Pancreas (tissue), 10 donors: ENCODE measurements around the gene SACM1L. TPM values are rescaled to one million over a fixed set of nuclear protein-coding genes. Genes with fewer than 3 reads are reported as not detected.

Experiments used
- ATAC-seq, 4 donors: fragments of 200-7000 bp; cut with Tn5 transposase; one replicate each; pipeline versions ENCODE4 v1.8.0 to v1.9.1; 2020; ENCODE audit warnings: mild to moderate bottlenecking in 4 of 4, moderate library complexity in 4 of 4
- DNase-seq, 6 donors: peaks; one replicate each; pipeline ENCODE4 v3.0.0-alpha.2; 2020
- FAIRE-seq: peaks from 2 replicates; lab custom pipeline; 2012; peaks lifted over from hg19 to GRCh38; lab: Jason Lieb, UNC
- H3K27ac ChIP-seq, 4 donors: fragments of 200-600 bp; sonication (generic); 1 replicate in 3 of 4; 2 replicates in 1 of 4; pipeline versions ENCODE4 v1.5.0 to v1.8.0; 2020
- H3K27me3 ChIP-seq, 4 donors: fragments of 200-600 bp; one replicate each; pipeline ENCODE4 v1.8.0; 2021
- H3K36me3 ChIP-seq, 3 donors: fragments of 200-600 bp; sonication (generic) in 1 of 3; one replicate each; pipeline versions ENCODE4 v1.5.0 to v1.8.0; 2020 to 2021
- H3K4me1 ChIP-seq, 3 donors: fragments of 200-600 bp; one replicate each; pipeline ENCODE4 v1.8.0; 2021
- H3K4me3 ChIP-seq, 4 donors: fragments of 200-600 bp; sonication (generic) in 2 of 4; one replicate each; pipeline versions ENCODE4 v1.5.0 to v1.8.0; 2020 to 2021
- H3K9me3 ChIP-seq, 4 donors: fragments of 200-600 bp; one replicate each; pipeline ENCODE4 v1.8.0; 2021
- WGBS, 2 donors: extraction: QIAGEN DNeasy Blood & Tissue Kit; methylation state at CpG; one replicate each; pipeline ENCODE4 v1.1.7; 2013; 5-methylcytosine and 5-hydroxymethylcytosine counted together
- intact Hi-C, 3 donors: fragments of 100-400 bp; cut with DNase I; formaldehyde crosslinking; loops; one replicate each; pipeline versions ENCODE4 v1.11.1 to v1.14.2; 2022
- polyA plus RNA-seq, 2 donors: library from polyadenylated mRNA; stranded (reverse); fragments of 200-250 nt; gene quantifications; one replicate each; pipeline ENCODE4 v1.2.3, GENCODE V29; 2013
- total RNA-seq, 6 donors: library from RNA; stranded (reverse); fragmentation: NEBNext Ultra II Directional in 4 of 6; extraction: Animal tissue kit (Norgen Biotek cat#: 25700) in 4 of 6; gene quantifications; one replicate each; pipeline versions ENCODE4 v1.2.1 to v1.2.4, GENCODE V29; 2021 to 2023
- TF ChIP-seq, protein P1 (sequence below), 4 donors: fragments of 200-600 bp; sonication (generic) in 3 of 4; IDR thresholded peaks; one replicate each; pipeline versions ENCODE4 v1.5.0 to v1.8.0; 2021; ENCODE audit warnings: antibody characterized with exemption in 4 of 4
- donor health status: healthy with polysubstance abuse.
- donor health status: DM: no; HTN: no; CAD: no; lungs with moderate emphysema.
- donor health status: DM: no; HTN: no; CAD: no.
- donor health status: control.
- donor health status: control.
- donor health status: Bipolar disorder and iron deficiency.
- donor health status: DM: yes; HTN: yes; CAD: no.
- donor health status: DM: no; HTN: no; CAD: no.
- donor health status: DM: no; HTN: no; CAD: no.
- donor health status: DM: yes; HTN: yes; CAD: no.

Gene SACM1L
- total and polyA plus RNA-seq, 8 donors: 15.4 to 29.8 (median 18.7) TPM

GRCh38 chr3:45779746-45780735 is 90.8 kb downstream of the SACM1L start:
- Histone ChIP-seq H3K27me3 (no peaks in the 10 kb centered on the region), H3K27ac (no peak overlapping the region), H3K9me3 (no peaks in the 10 kb centered on the region), H3K36me3 (no peaks in the 10 kb centered on the region), H3K4me3 (no peak overlapping the region), H3K4me1 (no peaks in the 10 kb centered on the region)
- DNase-seq: no peak
- WGBS, 2 donors: 87 to 88% methylated on average over 35 of the region's 35 CpGs
- no peak for ATAC-seq
- intact Hi-C loops: no loop called here
- no peak for FAIRE-seq
- TF ChIP-seq, protein P1, sequence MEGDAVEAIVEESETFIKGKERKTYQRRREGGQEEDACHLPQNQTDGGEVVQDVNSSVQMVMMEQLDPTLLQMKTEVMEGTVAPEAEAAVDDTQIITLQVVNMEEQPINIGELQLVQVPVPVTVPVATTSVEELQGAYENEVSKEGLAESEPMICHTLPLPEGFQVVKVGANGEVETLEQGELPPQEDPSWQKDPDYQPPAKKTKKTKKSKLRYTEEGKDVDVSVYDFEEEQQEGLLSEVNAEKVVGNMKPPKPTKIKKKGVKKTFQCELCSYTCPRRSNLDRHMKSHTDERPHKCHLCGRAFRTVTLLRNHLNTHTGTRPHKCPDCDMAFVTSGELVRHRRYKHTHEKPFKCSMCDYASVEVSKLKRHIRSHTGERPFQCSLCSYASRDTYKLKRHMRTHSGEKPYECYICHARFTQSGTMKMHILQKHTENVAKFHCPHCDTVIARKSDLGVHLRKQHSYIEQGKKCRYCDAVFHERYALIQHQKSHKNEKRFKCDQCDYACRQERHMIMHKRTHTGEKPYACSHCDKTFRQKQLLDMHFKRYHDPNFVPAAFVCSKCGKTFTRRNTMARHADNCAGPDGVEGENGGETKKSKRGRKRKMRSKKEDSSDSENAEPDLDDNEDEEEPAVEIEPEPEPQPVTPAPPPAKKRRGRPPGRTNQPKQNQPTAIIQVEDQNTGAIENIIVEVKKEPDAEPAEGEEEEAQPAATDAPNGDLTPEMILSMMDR (IDR thresholded peaks at IDR 0.05): no peak

DNA sequence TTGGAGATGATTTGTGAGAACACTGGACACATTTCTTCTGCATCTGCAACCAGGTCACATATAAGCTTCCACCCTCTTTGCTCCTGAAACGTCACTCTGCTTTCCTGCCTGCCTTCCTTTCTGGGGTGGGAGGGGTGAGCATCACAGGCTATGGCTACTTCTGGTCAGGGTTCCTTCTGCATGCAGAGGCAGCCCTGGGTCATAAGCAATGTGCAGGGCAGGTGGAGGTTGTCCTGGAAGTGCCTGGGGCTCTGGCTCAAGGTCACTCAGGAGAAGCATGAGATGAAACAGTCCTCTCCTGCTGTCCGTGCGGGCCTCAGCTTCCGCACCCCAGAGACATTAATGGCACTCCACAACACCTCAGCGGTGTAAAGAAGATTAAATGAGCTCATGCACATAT is 92.1 kb downstream of the SACM1L start:
- Histone ChIP-seq H3K27me3 (no peaks in the 10 kb centered on the region), H3K4me3 (no peak overlapping the region), H3K27ac (no peak overlapping the region), H3K36me3 (no peaks in the 10 kb centered on the region), H3K9me3 (no peaks in the 10 kb centered on the region), H3K4me1 (no peaks in the 10 kb centered on the region)
- DNase-seq: no peak
- ATAC-seq: no peak
- intact Hi-C loops: no loop called here
- 77 to 78% methylated on average over 5 of the region's 5 CpGs for WGBS, 2 donors
- no peak for FAIRE-seq
- TF ChIP-seq, protein P1 (IDR thresholded peaks at IDR 0.05): no peak

- intact Hi-C loops: no loop called here
- no peak for FAIRE-seq
- no peak for DNase-seq
- H3K27me3 ChIP-seq: no peaks in the 10 kb centered on the region
- ATAC-seq: no peak
- no peak overlapping the region for H3K4me3 ChIP-seq
- 86 to 89% methylated on average over 12 of the region's 12 CpGs for WGBS, 2 donors
- TF ChIP-seq, protein P1 (IDR thresholded peaks at IDR 0.05): no peak
- no peaks in the 10 kb centered on the region for H3K36me3 ChIP-seq
- no peaks in the 10 kb centered on the region for H3K9me3 ChIP-seq
- H3K4me1 ChIP-seq: no peaks in the 10 kb centered on the region
- no peak overlapping the region for H3K27ac ChIP-seq
These were observed 92.6 kb downstream of the SACM1L start for GRCh38 chr3:45781841-45782240.

- ATAC-seq (no peak), FAIRE-seq (no peak), DNase-seq (no peak)
- TF ChIP-seq, protein P1 (IDR thresholded peaks at IDR 0.05): no peak
- WGBS, 2 donors: 64 to 82% methylated on average over 3 of the region's 3 CpGs
- Histone ChIP-seq H3K4me3 (no peak overlapping the region), H3K27ac (no peak overlapping the region), H3K27me3 (no peaks in the 10 kb centered on the region), H3K9me3 (no peaks in the 10 kb centered on the region), H3K36me3 (no peaks in the 10 kb centered on the region), H3K4me1 (no peaks in the 10 kb centered on the region)
- intact Hi-C loops: no loop called here
These were observed 93.2 kb downstream of the SACM1L start for GRCh38 chr3:45782381-45782780.

GRCh38 chr3:45783667-45784066 is 94.5 kb downstream of the SACM1L start:
- intact Hi-C loops: no loop called here
- Histone ChIP-seq H3K4me1 (no peaks in the 10 kb centered on the region), H3K4me3 (no peak overlapping the region), H3K27ac (no peak overlapping the region), H3K36me3 (no peaks in the 10 kb centered on the region), H3K27me3 (no peaks in the 10 kb centered on the region), H3K9me3 (no peaks in the 10 kb centered on the region)
- TF ChIP-seq, protein P1 (IDR thresholded peaks at IDR 0.05): no peak
- no peak for DNase-seq
- WGBS, 2 donors: 55 to 67% methylated on average over 3 of the region's 3 CpGs
- FAIRE-seq: no peak
- ATAC-seq: no peak
